Right cardiac atrium (tissue), 5 donors: ENCODE measurements around the gene LINC00632. TPM values are rescaled to one million over a fixed set of nuclear protein-coding genes. Genes with fewer than 3 reads are reported as not detected.
A peak's percentile ranks its signal among the peaks of the same experiment; 100 is the strongest.

Source experiments
- ATAC-seq, 2 donors: fragments of 200-7000 bp; cut with Tn5 transposase; one replicate each; pipeline versions ENCODE4 v1.8.0 to v1.9.1; 2020; ENCODE audit warnings: moderate library complexity in 2 of 2, mild to moderate bottlenecking in 1 of 2
- DNase-seq, 3 donors: peaks; one replicate each; pipeline ENCODE4 v3.0.0-alpha.2; 2020
- H3K27ac ChIP-seq: one replicate; pipeline ENCODE4 v1.5.1; 2013; ENCODE audit warnings: mild to moderate bottlenecking, low read length, control low read depth, moderate library complexity
- H3K27me3 ChIP-seq: one replicate; pipeline ENCODE4 v1.6.1; 2013; ENCODE audit not compliant: control insufficient read depth, insufficient read depth
- H3K4me1 ChIP-seq: one replicate; pipeline ENCODE4 v1.6.1; 2013; ENCODE audit warnings: low read length; ENCODE audit not compliant: control insufficient read depth, insufficient read depth
- H3K4me3 ChIP-seq: one replicate; pipeline ENCODE4 v1.5.1; 2013; ENCODE audit warnings: low read length, control low read depth
- H3K9me3 ChIP-seq: one replicate; pipeline ENCODE4 v1.6.1; 2013; ENCODE audit warnings: low read length; ENCODE audit not compliant: control insufficient read depth
- whole genome bisulfite sequencing: extraction: QIAGEN DNeasy Blood & Tissue Kit; methylation state at CpG from one replicate; pipeline ENCODE4 v1.1.7; 2013; 5-methylcytosine and 5-hydroxymethylcytosine counted together
- intact Hi-C, 4 donors: fragments of 100-400 bp; cut with DNase I; formaldehyde crosslinking; loops; one replicate each; pipeline versions ENCODE4 v1.11.0 to v1.14.0; 2022 to 2023
- polyA plus RNA-seq: library from polyadenylated mRNA; stranded (reverse); fragments of 200-250 nt; gene quantifications from one replicate; pipeline ENCODE4 v1.2.3, GENCODE V29; 2013
- total RNA-seq, 4 donors: library from RNA; stranded (reverse); fragmentation: NEBNext Ultra II Directional; extraction: Animal tissue kit (Norgen Biotek cat#: 25700); gene quantifications; one replicate each; pipeline ENCODE4 v1.2.1, GENCODE V29; 2021
- donor health status: healthy with polysubstance abuse.
- donor health status: DM: no; HTN: yes; CAD: no.
- donor health status: DM: no; HTN: no; CAD: no.
- donor health status: DM: no; HTN: yes; CAD: no; lungs with severe emphysema.
- donor health status: DM: yes; HTN: yes; CAD: no.

The LINC00632 gene
- total and polyA plus RNA-seq, 5 donors = 12.8 to 398 (median 305) TPM

DNA sequence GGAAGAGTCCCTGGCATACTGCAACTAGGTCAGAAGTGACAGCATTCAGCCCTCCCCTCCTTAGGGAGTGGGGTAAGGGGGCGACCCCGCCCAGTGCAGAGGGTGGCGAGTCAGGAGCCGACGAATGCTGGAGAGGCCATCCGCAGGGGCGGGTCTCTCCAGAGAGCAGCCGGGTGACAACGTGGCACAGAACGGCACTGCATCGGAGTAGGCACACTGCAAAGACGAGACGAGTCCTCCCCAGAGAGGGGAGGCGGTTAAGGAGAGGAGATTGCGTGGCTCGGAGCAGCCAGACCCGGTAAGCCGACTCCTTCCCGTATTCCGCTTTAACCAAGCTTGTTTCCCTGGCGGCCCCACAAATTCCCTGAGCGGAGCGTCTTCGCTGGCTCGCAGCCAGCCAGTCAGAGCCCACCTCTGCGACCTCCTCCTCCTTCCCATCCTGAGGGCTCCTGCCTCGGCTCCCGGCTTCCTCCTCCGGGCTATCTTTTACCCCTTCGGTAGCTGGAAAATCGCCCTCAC, 54.9 kb downstream of the LINC00632 start:
- ATAC-seq = peak; percentile 78 to 90
- Histone ChIP-seq H3K27me3 (no peaks in the 10 kb centered on the region), H3K4me3 (peak overlapping the region; percentile 87), H3K27ac (peak overlapping the region; percentile 27), H3K4me1 (no peaks in the 10 kb centered on the region), H3K9me3 (no peaks in the 10 kb centered on the region)
- intact Hi-C loops = no loop called here
- peak; percentile 56 to 77 (median 66) for DNase-seq
- under 1% methylated on average over 30 of the region's 31 CpGs for WGBS

DNA sequence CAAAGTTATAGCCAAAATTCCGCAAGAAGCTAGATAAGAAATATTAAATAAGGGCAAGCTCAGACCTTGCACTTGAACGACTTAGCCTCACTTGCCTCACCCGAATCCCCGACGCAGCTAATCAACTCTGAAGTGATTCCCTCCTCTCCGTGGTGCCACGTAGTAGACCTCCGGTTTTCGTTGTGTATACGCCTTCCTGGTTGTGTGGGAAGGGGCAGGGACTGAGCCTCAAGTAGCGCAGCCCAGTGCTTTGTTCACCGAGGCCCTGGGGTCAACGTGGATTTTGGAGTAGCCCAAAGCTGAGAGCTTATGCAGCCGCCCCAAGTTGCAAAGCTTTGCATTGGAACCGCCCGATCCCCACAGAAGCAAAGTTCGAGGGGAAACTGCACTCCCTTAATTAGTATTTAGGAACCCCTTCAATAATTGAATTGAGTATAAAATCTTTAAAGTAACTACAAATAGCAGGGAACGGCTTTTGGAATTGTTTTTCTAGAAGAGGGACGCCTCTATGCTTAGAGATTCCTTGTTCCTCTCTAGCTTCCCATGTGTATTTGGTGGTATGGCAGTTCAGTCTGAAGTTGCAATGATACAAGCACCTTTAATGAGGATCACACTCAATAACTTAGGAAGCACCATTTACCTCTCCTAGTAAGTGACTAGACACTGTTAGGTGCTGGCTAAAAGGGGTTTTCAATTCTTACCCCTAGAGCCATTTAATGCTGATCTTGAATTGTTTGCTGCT, 55.7 kb downstream of the LINC00632 start:
- Histone ChIP-seq H3K9me3 (no peaks in the 10 kb centered on the region), H3K4me1 (no peaks in the 10 kb centered on the region), H3K4me3 (peak overlapping the region; percentile 87), H3K27ac (no peak overlapping the region), H3K27me3 (no peaks in the 10 kb centered on the region)
- 7% methylated on average over 19 of the region's 19 CpGs for WGBS
- ATAC-seq = peak; percentile 62 to 65
- peak in 1 of 3 donors; percentile 44 for DNase-seq
- intact Hi-C loops = no loop called here

DNA sequence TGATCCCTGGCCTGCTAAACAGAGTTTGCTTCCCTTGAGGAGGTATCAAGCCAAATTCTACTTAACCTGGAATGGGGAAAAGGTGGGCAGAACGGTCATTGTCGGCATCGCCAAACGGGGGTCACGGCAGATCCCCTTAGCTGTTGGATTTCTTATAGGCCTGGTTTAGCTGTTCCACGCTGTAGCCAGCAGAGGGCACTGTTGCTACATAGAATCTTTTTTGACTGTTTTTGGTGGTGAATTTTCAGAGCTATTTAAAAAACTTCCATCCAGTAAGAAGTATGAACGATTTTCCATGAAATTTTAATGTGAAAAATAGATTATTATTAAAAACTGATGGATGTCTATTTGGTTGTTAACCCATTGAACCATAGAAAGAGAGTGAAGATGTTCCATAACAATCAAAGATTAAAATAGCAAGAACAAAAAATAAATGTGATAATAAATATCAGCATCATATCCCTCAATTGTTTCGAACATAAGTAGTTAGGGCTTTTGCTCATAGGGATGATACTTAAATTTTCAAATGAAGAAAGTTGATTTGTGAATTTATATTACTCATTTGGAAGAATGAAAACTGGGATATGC, 56.6 kb downstream of the LINC00632 start:
- ATAC-seq (no peak), DNase-seq (peak in 2 of 3 donors; percentile 29 to 51)
- Histone ChIP-seq H3K27me3 (no peaks in the 10 kb centered on the region), H3K9me3 (no peaks in the 10 kb centered on the region), H3K4me1 (no peaks in the 10 kb centered on the region), H3K4me3 (peak overlapping the region; percentile 23), H3K27ac (no peak overlapping the region)
- WGBS = 11% methylated on average over 8 of the region's 8 CpGs
- intact Hi-C loops = no loop called here

DNA sequence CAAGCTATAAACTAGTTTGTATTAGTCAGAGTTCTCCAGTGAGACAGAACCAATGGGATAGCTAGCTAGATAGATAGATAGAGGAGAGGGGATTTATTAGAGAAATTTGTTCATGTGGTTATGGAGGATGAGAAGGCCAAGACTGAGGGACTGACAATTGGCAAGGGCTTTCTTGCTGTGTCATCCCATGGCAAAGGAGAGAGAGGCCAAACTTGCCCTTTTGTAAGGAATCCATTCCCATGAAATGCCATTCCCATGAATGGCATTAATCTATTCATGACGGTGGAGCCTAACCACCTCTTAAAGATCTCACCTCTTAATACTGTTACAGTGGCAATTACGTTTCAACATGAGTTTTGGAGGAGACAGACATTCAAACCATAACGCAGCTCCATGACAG, 58.1 kb downstream of the LINC00632 start:
- Histone ChIP-seq H3K27me3 (no peaks in the 10 kb centered on the region), H3K9me3 (no peaks in the 10 kb centered on the region), H3K4me1 (no peaks in the 10 kb centered on the region), H3K4me3 (no peak overlapping the region), H3K27ac (no peak overlapping the region)
- intact Hi-C loops = no loop called here
- WGBS = 82% methylated on average over 3 of the region's 3 CpGs
- no peak for DNase-seq
- ATAC-seq = no peak

DNA sequence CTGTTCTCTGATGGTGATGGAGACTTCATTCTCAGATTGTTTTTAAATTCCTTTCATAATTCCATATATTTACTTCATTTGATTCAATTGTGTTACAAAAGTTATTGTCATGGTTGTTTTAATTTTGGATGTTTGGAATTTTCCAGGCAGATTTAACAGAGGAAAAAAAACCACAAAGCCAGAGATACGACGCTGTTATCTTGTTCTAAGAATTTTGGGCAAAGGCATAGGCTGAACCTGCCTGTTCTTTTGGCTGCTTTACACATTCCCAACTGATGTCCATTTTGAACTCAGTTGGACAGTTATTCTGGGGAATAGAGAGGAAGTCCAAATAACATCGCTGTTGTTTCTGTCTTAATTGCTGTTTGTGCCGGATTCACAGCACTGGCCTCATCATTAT, 65.7 kb downstream of the LINC00632 start:
- no peak overlapping the region for H3K4me3 ChIP-seq
- intact Hi-C loops = no loop called here
- H3K4me1 ChIP-seq = no peaks in the 10 kb centered on the region
- 46% methylated on average over 4 of the region's 4 CpGs for WGBS
- DNase-seq (no peak), ATAC-seq (no peak)
- H3K9me3 ChIP-seq = no peaks in the 10 kb centered on the region
- no peaks in the 10 kb centered on the region for H3K27me3 ChIP-seq
- H3K27ac ChIP-seq = no peak overlapping the region

DNA sequence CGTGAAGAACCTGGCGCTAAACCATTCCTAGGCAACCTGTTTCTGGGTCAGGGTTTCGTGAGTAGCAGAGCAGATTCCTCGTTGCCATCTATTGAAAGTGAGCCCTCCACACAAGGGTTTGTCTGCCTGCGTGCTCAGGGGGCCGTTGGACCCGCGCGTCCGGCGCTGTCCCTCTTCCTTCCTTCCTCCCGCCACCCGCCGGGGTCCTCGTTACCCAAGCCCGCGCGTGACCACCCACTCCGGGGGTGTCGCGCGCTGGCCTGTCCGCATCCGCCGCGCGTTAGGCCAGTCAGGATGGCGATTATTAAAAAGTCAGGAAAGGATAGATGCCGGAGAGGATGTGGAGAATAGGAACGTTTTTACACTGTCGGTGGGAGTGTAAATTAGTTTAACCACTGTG, 66.8 kb downstream of the LINC00632 start:
- 95% methylated on average over 31 of the region's 31 CpGs for WGBS
- DNase-seq = no peak
- H3K27ac ChIP-seq = no peak overlapping the region
- H3K9me3 ChIP-seq = no peaks in the 10 kb centered on the region
- no peak overlapping the region for H3K4me3 ChIP-seq
- H3K27me3 ChIP-seq = no peaks in the 10 kb centered on the region
- no peaks in the 10 kb centered on the region for H3K4me1 ChIP-seq
- intact Hi-C loops = no loop called here
- no peak for ATAC-seq

DNA sequence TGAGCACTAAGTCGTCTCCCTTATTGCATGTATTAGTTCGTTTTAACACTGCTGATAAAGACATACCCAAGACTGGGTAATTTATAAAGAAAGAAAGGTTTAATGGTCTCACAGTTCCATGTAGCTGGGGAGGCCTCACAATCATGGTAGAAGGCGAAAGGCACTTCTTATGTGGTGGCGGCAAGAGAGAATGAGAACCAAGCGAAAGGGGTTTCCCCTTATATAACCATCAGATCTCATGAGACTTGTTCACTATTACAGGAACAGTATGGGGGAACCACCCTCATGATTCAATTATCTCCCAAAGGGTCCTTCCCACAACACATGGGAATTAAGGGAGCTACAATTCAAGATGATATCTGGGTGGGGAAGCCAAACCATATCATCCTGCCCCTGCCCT, 85.1 kb downstream of the LINC00632 start:
- Histone ChIP-seq H3K9me3 (no peaks in the 10 kb centered on the region), H3K4me3 (no peak overlapping the region), H3K27ac (no peak overlapping the region), H3K4me1 (no peaks in the 10 kb centered on the region), H3K27me3 (no peaks in the 10 kb centered on the region)
- intact Hi-C loops = no loop called here
- DNase-seq (no peak), ATAC-seq (no peak)
- WGBS = 70% methylated on average over 5 of the region's 5 CpGs

DNA sequence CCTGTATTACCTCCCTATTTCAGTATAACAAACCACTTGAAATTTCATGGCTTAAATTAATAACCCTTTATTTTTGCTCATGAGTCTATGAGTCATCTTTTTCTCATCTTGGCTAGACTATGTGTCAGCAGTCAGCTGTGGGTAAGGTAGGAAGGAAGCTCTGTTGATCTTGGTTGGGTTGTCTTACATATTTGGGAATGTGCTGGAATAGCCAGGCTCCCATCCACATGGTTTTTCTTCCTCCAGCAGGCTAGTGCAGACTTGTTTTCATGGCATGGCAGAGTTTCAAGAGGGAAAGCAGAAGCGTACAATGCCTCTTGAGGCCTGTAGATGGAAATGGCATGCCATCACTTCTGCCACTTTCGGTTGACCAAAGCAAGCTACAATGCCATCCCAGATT, 89.7 kb downstream of the LINC00632 start:
- 89% methylated on average over 2 of the region's 2 CpGs for WGBS
- H3K27ac ChIP-seq = no peak overlapping the region
- no peaks in the 10 kb centered on the region for H3K27me3 ChIP-seq
- DNase-seq (no peak), ATAC-seq (no peak)
- H3K9me3 ChIP-seq = no peaks in the 10 kb centered on the region
- intact Hi-C loops = no loop called here
- no peak overlapping the region for H3K4me3 ChIP-seq
- H3K4me1 ChIP-seq = no peaks in the 10 kb centered on the region

DNA sequence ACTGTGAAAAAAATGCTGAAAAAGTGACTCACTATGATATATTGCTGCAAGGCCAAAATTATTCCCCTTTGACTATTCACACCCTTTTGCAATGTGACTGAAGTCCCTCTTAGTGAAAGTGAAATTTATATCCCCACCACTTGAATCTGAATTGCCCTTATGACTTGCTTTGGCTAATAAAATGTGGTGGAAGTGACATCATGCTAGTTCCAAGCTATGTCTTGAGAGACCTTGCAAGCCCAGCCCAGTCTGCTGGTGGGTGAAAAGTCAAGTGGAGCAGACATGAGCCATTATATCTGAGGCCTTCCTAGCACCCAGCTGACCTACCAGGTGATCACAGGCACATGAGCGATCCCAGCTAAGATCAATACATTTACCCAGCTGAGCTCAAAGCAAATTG, 94.7 kb downstream of the LINC00632 start:
- no peak for ATAC-seq
- DNase-seq = no peak
- Histone ChIP-seq H3K4me3 (no peak overlapping the region), H3K9me3 (no peaks in the 10 kb centered on the region), H3K4me1 (no peaks in the 10 kb centered on the region), H3K27ac (no peak overlapping the region), H3K27me3 (no peaks in the 10 kb centered on the region)
- intact Hi-C loops = no loop called here
- WGBS = 89% methylated on average over 1 of the region's 1 CpG

DNA sequence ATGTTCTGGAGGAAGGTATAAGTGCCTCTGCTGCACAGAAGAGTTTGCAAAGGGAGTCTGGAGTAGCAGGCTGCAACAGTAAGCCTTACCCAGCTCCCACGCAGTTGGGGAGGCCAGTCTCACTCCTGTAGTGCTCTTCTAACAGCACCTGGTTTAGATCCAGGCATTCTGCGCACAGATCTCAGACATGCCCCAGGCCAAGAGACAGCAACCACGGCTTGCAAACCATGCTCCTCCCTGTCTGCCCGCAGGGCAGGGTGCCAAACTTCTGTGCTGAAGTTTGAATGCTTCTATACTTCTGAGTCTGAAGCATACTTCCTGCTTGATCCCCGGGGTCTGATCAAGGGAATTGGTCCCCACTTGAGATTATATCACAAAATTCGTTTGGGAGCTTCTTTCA, 106.3 kb downstream of the LINC00632 start:
- Histone ChIP-seq H3K27ac (no peak overlapping the region), H3K4me1 (no peaks in the 10 kb centered on the region), H3K4me3 (no peak overlapping the region), H3K27me3 (no peaks in the 10 kb centered on the region), H3K9me3 (no peaks in the 10 kb centered on the region)
- intact Hi-C loops = no loop called here
- WGBS = 17% methylated on average over 6 of the region's 6 CpGs
- ATAC-seq = no peak
- DNase-seq = no peak

DNA sequence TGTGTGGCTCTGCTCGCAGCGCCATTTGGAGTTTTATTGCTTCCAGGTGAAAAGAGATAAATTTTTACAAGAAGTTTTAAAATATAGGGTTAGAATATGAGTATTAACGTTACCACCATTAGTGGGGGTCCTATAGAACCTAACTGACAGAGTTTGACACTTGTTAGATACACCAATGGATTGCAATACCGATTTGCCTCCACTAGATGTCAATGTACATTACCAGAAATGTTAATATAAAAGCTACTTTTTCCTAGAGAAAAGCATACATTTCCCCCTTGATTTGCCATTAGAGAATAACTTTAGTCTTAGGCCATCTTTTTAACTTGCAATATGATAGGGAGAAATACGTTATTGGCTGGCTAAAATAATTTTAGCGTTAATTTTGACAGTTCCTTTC, 108.4 kb downstream of the LINC00632 start:
- 31% methylated on average over 6 of the region's 6 CpGs for WGBS
- intact Hi-C loops = no loop called here

More for the DNA sequence above, 108.4 kb downstream of the LINC00632 start:
- Histone ChIP-seq H3K4me1 (no peaks in the 10 kb centered on the region), H3K9me3 (no peaks in the 10 kb centered on the region), H3K27me3 (no peaks in the 10 kb centered on the region), H3K4me3 (no peak overlapping the region), H3K27ac (no peak overlapping the region)
- DNase-seq (no peak), ATAC-seq (no peak)
